Muscle of arm (tissue), 14 donors: ENCODE data around the gene CCR2. TPM values are rescaled to one million over a fixed set of nuclear protein-coding genes. Genes with fewer than 3 reads are reported as not detected.
A peak's percentile ranks its signal among the peaks of the same experiment; 100 is the strongest.
"Not testable (repeated sequence)": the region's sequence is repeated elsewhere in the genome, so short reads cannot be mapped to it uniquely, and the experiment has no call there.

Experiments used
- DNase-seq: peaks from one replicate; pipeline ENCODE4 v3.0.0-alpha.2; 2013
- long read RNA-seq, 11 donors: transcript quantifications; one replicate each; lab custom pipeline, GENCODE V29; 2026
- polyA plus RNA-seq, 12 donors: library from polyadenylated mRNA; unstranded; fragments of 120-200 nt; gene quantifications; one replicate each; pipeline ENCODE4 v1.2.1, GENCODE V29; 2013; ENCODE audit not compliant: insufficient read length in 12 of 12

Gene CCR2
- polyA plus RNA-seq = 1 to 10 TPM in 2 of 12 donors, under 1 TPM in 8, not detected in 2; 0.48 to 2.8 (median 0.82) TPM
- long read RNA-seq, donor 1 = 0 reads
- long read RNA-seq, donor 2 = 0 reads
- long read RNA-seq, donor 3 = 0 reads
- long read RNA-seq, donor 4, partial matches to known transcripts = 0 of 1 reads
- long read RNA-seq, donor 4, other reads (novel, unspliced or antisense) = 0 of 1 reads
- long read RNA-seq, donor 5 = 0 reads
- long read RNA-seq, donor 6 = 0 reads
- long read RNA-seq, donor 7 = 0 reads
- long read RNA-seq, donor 8 = 0 reads
- long read RNA-seq, donor 9 = 0 reads
- long read RNA-seq, donor 10 = 0 reads
- long read RNA-seq, donor 11 = 0 reads

GRCh38 chr3:46353647-46354410 is at the start of gene CCR2:
Gene CCR2 (plus strand): TSS chr3:46354111. CDS start chr3:46357528, 3,417 bp downstream.
- DNase-seq = no peak

GRCh38 chr3:46304739-46305138 is 49.2 kb upstream of the CCR2 start:
- no peak for DNase-seq

GRCh38 chr3:46312991-46313390 is 40.9 kb upstream of the CCR2 start:
- DNase-seq = peak; percentile 34

- no peak for DNase-seq
These were observed 39.4 kb upstream of the CCR2 start for GRCh38 chr3:46314517-46314916.

- no peak for DNase-seq
These were observed 37.7 kb upstream of the CCR2 start for GRCh38 chr3:46316206-46316605.

GRCh38 chr3:46318207-46318927 is 35.5 kb upstream of the CCR2 start:
- DNase-seq = no peak

GRCh38 chr3:46321461-46322104 is 32.3 kb upstream of the CCR2 start:
- DNase-seq = no peak

- DNase-seq = no peak
These were observed 29.9 kb upstream of the CCR2 start for GRCh38 chr3:46324036-46324435.

GRCh38 chr3:46325645-46326300 is 28.1 kb upstream of the CCR2 start:
- no peak for DNase-seq

GRCh38 chr3:46330676-46331075 is 23.2 kb upstream of the CCR2 start:
- not testable (repeated sequence) for DNase-seq

- DNase-seq = no peak
These were observed 19.0 kb upstream of the CCR2 start for GRCh38 chr3:46334741-46335478.

- no peak for DNase-seq
These were observed 18.4 kb upstream of the CCR2 start for GRCh38 chr3:46335541-46335940.

GRCh38 chr3:46337911-46338310 is 16.0 kb upstream of the CCR2 start:
- no peak for DNase-seq

- DNase-seq = no peak
These were observed 15.1 kb upstream of the CCR2 start for GRCh38 chr3:46338840-46339239.

GRCh38 chr3:46344476-46344875 is 9.4 kb upstream of the CCR2 start:
- no peak for DNase-seq

GRCh38 chr3:46348823-46349482 is 5.0 kb upstream of the CCR2 start:
- DNase-seq = no peak

GRCh38 chr3:46349484-46350261 is 4.2 kb upstream of the CCR2 start:
- no peak for DNase-seq

GRCh38 chr3:46350262-46350565 is 3.7 kb upstream of the CCR2 start:
- DNase-seq = no peak

- no peak for DNase-seq
These were observed 2.3 kb upstream of the CCR2 start for GRCh38 chr3:46351646-46352045.

GRCh38 chr3:46353090-46353489 is 821 bp upstream of the CCR2 start:
- DNase-seq = no peak
